Psoas muscle (tissue), 8 donors: ENCODE data around the gene LRRC8D. TPM values are rescaled to one million over a fixed set of nuclear protein-coding genes. Genes with fewer than 3 reads are reported as not detected.

Experiments
- ATAC-seq, 4 donors: fragments of 200-7000 bp; cut with Tn5 transposase; one replicate each; pipeline ENCODE4 v1.9.1; 2020; ENCODE audit warnings: moderate library complexity in 3 of 4, mild to moderate bottlenecking in 2 of 4
- DNase-seq, 2 donors: peaks; one replicate each; pipeline ENCODE4 v3.0.0-alpha.2; 2020
- H3K27ac ChIP-seq: fragments of 200-600 bp; one replicate; pipeline ENCODE4 v1.8.0; 2022
- H3K27me3 ChIP-seq, 3 donors: fragments of 200-600 bp in 1 of 3; one replicate each; pipeline versions ENCODE4 v1.6.1 to v1.8.0; 2013 to 2022; ENCODE audit warnings: low read length in 2 of 3, mild to moderate bottlenecking in 2 of 3, moderate library complexity in 1 of 3; ENCODE audit not compliant: insufficient read depth in 3 of 3
- H3K36me3 ChIP-seq, 2 donors: fragments of 200-600 bp in 1 of 2; one replicate each; pipeline versions ENCODE4 v1.6.1 to v1.8.0; 2013 to 2022; ENCODE audit warnings: low read depth in 1 of 2, mild to moderate bottlenecking in 1 of 2, moderate library complexity in 1 of 2; ENCODE audit not compliant: insufficient read depth in 1 of 2
- H3K4me1 ChIP-seq: fragments of 200-600 bp; one replicate; pipeline ENCODE4 v1.8.0; 2022
- H3K4me3 ChIP-seq: fragments of 200-600 bp; one replicate; pipeline ENCODE4 v1.8.0; 2022; ENCODE audit warnings: mild to moderate bottlenecking
- H3K9me3 ChIP-seq: fragments of 200-600 bp; one replicate; pipeline ENCODE4 v1.8.0; 2022
- WGBS, 3 donors: extraction: QIAGEN DNeasy Blood & Tissue Kit; methylation state at CpG; one replicate each; pipeline versions ENCODE4 v1.1.6 to v1.1.7; 2013; 5-methylcytosine and 5-hydroxymethylcytosine counted together
- intact Hi-C, 2 donors: fragments of 100-400 bp; cut with DNase I; formaldehyde crosslinking; loops; one replicate each; pipeline versions ENCODE4 v1.11.0 to v1.14.2; 2022
- polyA plus RNA-seq, 3 donors: library from polyadenylated mRNA; stranded (reverse); fragments of 200-250 nt; gene quantifications; one replicate each; pipeline ENCODE4 v1.2.3, GENCODE V29; 2013
- total RNA-seq, 4 donors: library from RNA; stranded (reverse); fragmentation: NEBNext Ultra II Directional in 2 of 4; extraction: Animal tissue kit (Norgen Biotek cat#: 25700) in 2 of 4; gene quantifications; one replicate each; pipeline versions ENCODE4 v1.2.1 to v1.2.4, GENCODE V29; 2021 to 2023
- TF ChIP-seq, protein P1 (sequence below): fragments of 200-600 bp; IDR thresholded peaks from one replicate; pipeline ENCODE4 v1.8.0; 2022; ENCODE audit warnings: antibody characterized with exemption
- donor health status: healthy with polysubstance abuse.
- donor health status: DM: no; HTN: no; CAD: no; lungs with moderate emphysema.
- donor health status: Bipolar disorder and iron deficiency.
- donor health status: healthy.
- donor health status: DM: yes; HTN: yes; CAD: no.
- donor health status: DM: no; HTN: no; CAD: no.
- donor health status: DM: no; HTN: no; CAD: no.
- donor health status: DM: yes; HTN: yes; CAD: no.

Gene LRRC8D
- total and polyA plus RNA-seq, 7 donors: 3.5 to 7.1 (median 5.6) TPM

DNA sequence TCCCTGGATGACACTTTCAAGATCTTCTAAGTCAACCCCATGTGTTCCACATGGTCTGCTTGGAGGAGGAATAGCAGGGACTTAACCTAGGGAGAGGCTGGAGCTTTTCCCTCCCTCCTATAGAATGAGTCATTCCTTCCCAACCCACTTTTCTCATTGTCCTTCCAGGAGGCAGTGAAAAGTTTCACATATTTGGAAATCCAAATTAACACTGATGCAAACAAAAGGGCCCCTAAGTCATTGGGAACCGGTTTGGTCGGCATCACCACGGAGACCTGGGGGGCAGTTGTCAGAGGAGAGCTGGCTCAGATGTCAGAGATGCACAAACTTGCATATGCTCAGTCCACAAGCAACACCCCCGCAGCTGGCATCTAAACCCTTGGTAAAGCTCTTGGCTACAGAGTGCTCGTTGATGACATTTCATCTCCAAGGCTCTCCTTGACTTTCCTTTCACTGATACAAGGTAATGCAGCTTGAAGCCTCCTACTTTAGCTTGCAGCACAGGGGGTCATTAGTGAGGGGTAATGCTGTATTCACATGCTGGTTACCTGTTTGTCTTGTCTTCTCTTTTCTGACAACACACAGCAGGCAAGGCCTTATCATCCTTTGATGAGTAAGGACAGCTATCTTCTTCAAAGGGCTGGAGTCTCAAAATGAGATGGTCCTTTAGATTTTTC, 12.3 kb upstream of the LRRC8D start:
- TF ChIP-seq, protein P1, sequence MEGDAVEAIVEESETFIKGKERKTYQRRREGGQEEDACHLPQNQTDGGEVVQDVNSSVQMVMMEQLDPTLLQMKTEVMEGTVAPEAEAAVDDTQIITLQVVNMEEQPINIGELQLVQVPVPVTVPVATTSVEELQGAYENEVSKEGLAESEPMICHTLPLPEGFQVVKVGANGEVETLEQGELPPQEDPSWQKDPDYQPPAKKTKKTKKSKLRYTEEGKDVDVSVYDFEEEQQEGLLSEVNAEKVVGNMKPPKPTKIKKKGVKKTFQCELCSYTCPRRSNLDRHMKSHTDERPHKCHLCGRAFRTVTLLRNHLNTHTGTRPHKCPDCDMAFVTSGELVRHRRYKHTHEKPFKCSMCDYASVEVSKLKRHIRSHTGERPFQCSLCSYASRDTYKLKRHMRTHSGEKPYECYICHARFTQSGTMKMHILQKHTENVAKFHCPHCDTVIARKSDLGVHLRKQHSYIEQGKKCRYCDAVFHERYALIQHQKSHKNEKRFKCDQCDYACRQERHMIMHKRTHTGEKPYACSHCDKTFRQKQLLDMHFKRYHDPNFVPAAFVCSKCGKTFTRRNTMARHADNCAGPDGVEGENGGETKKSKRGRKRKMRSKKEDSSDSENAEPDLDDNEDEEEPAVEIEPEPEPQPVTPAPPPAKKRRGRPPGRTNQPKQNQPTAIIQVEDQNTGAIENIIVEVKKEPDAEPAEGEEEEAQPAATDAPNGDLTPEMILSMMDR: no peak
- WGBS, 3 donors: 39 to 56% (median 46%) methylated on average over 5 of the region's 5 CpGs
- ATAC-seq (no peak), DNase-seq (no peak)
- Histone ChIP-seq H3K4me1 (no peaks in the 10 kb centered on the region), H3K27ac (no peak overlapping the region), H3K9me3 (no peaks in the 10 kb centered on the region), H3K36me3 (no peaks in the 10 kb centered on the region), H3K4me3 (no peak overlapping the region), H3K27me3 (peaks cover 0 to 3% (median 0%) of the 10 kb centered on the region in 3 donors)
- intact Hi-C loops: loop anchor here in 1 of 2 donors (10.0 kb wide), 1 partner anchor 146 kb away; no protein-coding TSS in a partner anchor

DNA sequence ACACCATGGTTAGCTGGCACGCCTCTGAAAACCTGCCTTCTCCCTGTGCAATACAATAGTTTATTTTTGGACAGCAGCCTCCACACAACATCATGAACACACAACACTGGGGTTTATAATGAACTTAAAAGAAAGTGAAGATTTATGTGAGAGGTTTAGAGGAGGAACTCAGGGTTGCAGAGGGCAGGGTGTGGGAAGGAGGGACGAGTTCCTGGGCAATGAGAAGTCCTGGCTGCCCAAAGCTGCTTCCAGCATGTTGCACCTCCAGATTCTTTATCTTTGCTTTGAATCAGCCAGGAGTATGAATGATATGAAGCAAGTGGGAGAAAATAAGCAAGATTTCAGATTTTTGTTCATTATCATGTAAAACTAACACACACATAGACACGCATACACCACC, 11.3 kb upstream of the LRRC8D start:
- TF ChIP-seq, protein P1: no peak
- no peak for ATAC-seq
- H3K36me3 ChIP-seq: no peaks in the 10 kb centered on the region
- H3K9me3 ChIP-seq: no peaks in the 10 kb centered on the region
- intact Hi-C loops: loop anchor here in 1 of 2 donors (10.0 kb wide), 1 partner anchor 145 kb away; no protein-coding TSS in a partner anchor
- H3K27me3 ChIP-seq: peaks cover 0 to 3% (median 0%) of the 10 kb centered on the region in 3 donors
- no peak overlapping the region for H3K4me3 ChIP-seq
- WGBS, 3 donors: 78 to 82% (median 80%) methylated on average over 3 of the region's 3 CpGs
- no peaks in the 10 kb centered on the region for H3K4me1 ChIP-seq
- DNase-seq: no peak
- no peak overlapping the region for H3K27ac ChIP-seq

DNA sequence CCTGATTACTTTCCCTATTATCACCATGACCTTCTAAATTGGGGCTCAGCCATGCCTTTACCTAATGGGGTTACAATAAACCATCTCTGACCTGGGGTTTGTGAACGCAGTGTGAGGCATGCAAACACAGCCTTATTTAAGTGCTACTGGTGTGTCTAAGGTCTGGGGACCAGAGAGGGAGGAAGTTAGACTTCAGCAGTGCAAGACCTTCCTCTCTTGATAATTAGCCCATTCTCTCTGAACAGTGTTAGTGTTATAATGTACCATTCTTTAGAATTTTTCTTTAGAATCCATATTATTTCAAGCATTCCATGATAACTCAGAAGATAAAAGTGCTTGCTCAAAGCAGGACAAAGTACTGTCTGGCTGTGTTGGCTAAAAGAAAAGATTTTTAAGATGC, 10.5 kb upstream of the LRRC8D start:
- intact Hi-C loops: no loop called here

DNA sequence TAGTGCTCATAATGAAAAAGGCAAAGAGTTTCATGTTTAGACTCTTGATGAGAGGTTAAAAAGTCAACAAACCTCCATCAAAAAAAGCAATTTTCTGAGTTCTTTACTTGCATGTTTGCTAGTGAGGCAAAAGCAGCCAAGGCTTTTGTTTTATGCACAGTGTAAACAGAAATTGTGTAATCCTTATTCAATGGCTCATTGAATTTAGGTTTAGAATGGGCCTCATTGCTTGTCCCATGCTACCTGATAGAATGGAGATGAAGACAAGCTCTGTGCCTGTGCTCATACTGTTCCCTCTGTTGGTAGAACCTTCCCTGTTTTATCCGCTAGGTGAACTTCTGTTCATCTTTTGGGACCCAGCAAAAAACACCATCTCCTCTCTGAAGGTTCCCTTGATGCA, 10.0 kb upstream of the LRRC8D start:
- DNase-seq: no peak
- TF ChIP-seq, protein P1: no peak
- H3K9me3 ChIP-seq: no peaks in the 10 kb centered on the region
- WGBS, 3 donors: 94 to 100% (median 100%) methylated on average over 1 of the region's 1 CpG
- no peak overlapping the region for H3K27ac ChIP-seq
- peaks cover 0 to 3% (median 0%) of the 10 kb centered on the region in 3 donors for H3K27me3 ChIP-seq
- ATAC-seq: no peak
- H3K4me1 ChIP-seq: no peaks in the 10 kb centered on the region
- no peaks in the 10 kb centered on the region for H3K36me3 ChIP-seq
- intact Hi-C loops: no loop called here
- H3K4me3 ChIP-seq: no peak overlapping the region

More for the DNA sequence above, 10.5 kb upstream of the LRRC8D start:
- H3K9me3 ChIP-seq: no peaks in the 10 kb centered on the region
- ATAC-seq (no peak), DNase-seq (no peak)
- H3K27me3 ChIP-seq: peaks cover 0 to 3% (median 0%) of the 10 kb centered on the region in 3 donors
- no peak overlapping the region for H3K4me3 ChIP-seq
- H3K4me1 ChIP-seq: no peaks in the 10 kb centered on the region
- no peak overlapping the region for H3K27ac ChIP-seq
- TF ChIP-seq, protein P1: no peak
- 36 to 68% (median 41%) methylated on average over 1 of the region's 1 CpG for WGBS, 3 donors
- H3K36me3 ChIP-seq: no peaks in the 10 kb centered on the region
